Fibroblast of the aortic adventitia (primary cell): Measurements from ENCODE around the gene EXOC4. TPM values are rescaled to one million over a fixed set of nuclear protein-coding genes. Genes with fewer than 3 reads are reported as not detected.

Experiments
- DNase-seq: peaks from one replicate; pipeline ENCODE4 v3.0.0-alpha.2; 2010; ENCODE audit warnings: low read depth
- H3K4me3 ChIP-seq: 2 replicates; pipeline ENCODE4 v1.5.1; 2011; ENCODE audit warnings: low read depth, mild to moderate bottlenecking, control low read depth, low read length, moderate library complexity
- CTCF ChIP-seq: IDR thresholded peaks from 2 replicates; pipeline ENCODE4 v1.5.1; 2011; ENCODE audit warnings: mild to moderate bottlenecking, low read length, control low read depth, inconsistent platforms; ENCODE audit not compliant: insufficient read depth
- total RNA-seq: library from RNA; depleted of rRNA; stranded (reverse); fragments of >200 nt; gene quantifications from 2 replicates; pipeline ENCODE4 v1.2.3, GENCODE V29; 2012; ENCODE audit warnings: low replicate concordance

EXOC4 gene
- total RNA-seq, 1 donor, result 105 TPM

- no peak overlapping the region for H3K4me3 ChIP-seq
- no peak for TF ChIP-seq CTCF
- no peak for DNase-seq
Measured at GRCh38 chr7:134040988-134041387, 788.1 kb downstream of the EXOC4 start.

GRCh38 chr7:134041477-134041876 is 788.6 kb downstream of the EXOC4 start:
- TF ChIP-seq CTCF, result no peak
- no peak overlapping the region for H3K4me3 ChIP-seq
- DNase-seq, result no peak

- H3K4me3 ChIP-seq, result no peak overlapping the region
- no peak for DNase-seq
- TF ChIP-seq CTCF, result no peak
Measured at GRCh38 chr7:134042307-134042706, 789.4 kb downstream of the EXOC4 start.

- no peak overlapping the region for H3K4me3 ChIP-seq
- peak; percentile 19 for DNase-seq
- no peak for TF ChIP-seq CTCF
Measured at GRCh38 chr7:134044682-134045081, 791.8 kb downstream of the EXOC4 start.

GRCh38 chr7:134045716-134046115 is 792.8 kb downstream of the EXOC4 start:
- no peak for DNase-seq
- no peak for TF ChIP-seq CTCF
- no peak overlapping the region for H3K4me3 ChIP-seq

GRCh38 chr7:134046594-134047128 is 793.8 kb downstream of the EXOC4 start:
- no peak for TF ChIP-seq CTCF
- DNase-seq, result no peak
- no peak overlapping the region for H3K4me3 ChIP-seq

GRCh38 chr7:134047675-134048074 is 794.8 kb downstream of the EXOC4 start:
- no peak for TF ChIP-seq CTCF
- DNase-seq, result no peak
- H3K4me3 ChIP-seq, result no peak overlapping the region
